ENCODE data around the gene PHACTR1. TPM values are rescaled to one million over a fixed set of nuclear protein-coding genes. Genes with fewer than 3 reads are reported as not detected.

PHACTR1 gene
- polyA plus RNA-seq, 3 donors, result 6.1 to 26.9 (median 7.6) TPM

DNA sequence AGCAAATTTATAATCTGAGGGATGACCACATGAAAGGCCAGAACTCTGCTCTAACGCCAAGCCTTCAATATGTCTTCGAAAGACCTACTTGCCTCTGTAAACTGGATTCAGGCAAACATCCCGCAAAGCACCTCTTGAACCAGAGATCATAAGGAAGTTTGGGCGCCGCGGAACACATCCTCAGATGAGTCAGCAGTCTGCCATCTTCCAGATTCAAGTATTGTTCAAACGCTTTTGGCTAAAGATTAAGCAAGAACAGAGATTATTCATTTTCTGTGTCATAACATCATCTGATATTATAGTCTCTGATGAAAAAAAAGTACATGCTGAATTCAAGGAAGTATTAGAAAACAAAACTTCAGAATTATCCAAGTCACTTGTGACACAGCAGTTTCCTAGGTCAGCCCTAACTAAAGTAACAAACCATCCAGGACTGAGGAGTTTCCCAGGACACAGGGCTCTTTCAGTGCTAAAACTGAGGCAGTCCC is 591.0 kb downstream of the PHACTR1 start:
- intact Hi-C loops (cut with micrococcal nuclease), result loop anchor here in 1 of 2 donors (10.0 kb wide), 1 partner anchor 1993 kb away; no protein-coding TSS in a partner anchor
- TF ChIP-seq CTCF (IDR thresholded peaks at IDR 0.05), result no peak
- Histone ChIP-seq H3K9me3 (replicated peaks in 1 of 2; ENCODE audit: control insufficient read depth in 1 of 2, insufficient read depth in 1 of 2, low read length in 2 of 2) (no peaks in the 10 kb centered on the region), H3K4me3 (replicated peaks in 1 of 3; ENCODE audit: low read depth in 2 of 3, low read length in 3 of 3) (no peak overlapping the region), H3K4me1 (ENCODE audit: control insufficient read depth in 1 of 2, insufficient read depth in 2 of 2, low read length in 2 of 2) (peaks cover 33 to 35% of the 10 kb centered on the region in 2 donors), H3K36me3 (replicated peaks in 1 of 2; ENCODE audit: control insufficient read depth in 1 of 2, insufficient read depth in 2 of 2, low read length in 2 of 2) (peaks cover 14 to 31% of the 10 kb centered on the region in 2 donors), H4K20me1 (ENCODE audit: insufficient read depth, low read length) (no peaks in the 10 kb centered on the region), H3K79me2 (ENCODE audit: insufficient read depth, low read length) (no peaks in the 10 kb centered on the region), H2AFZ (ENCODE audit: insufficient read depth, low read depth, low read length, poor library complexity, severe bottlenecking) (no peak overlapping the region), H3K27me3 (ENCODE audit: control insufficient read depth in 2 of 2, insufficient read depth in 2 of 2, low read length in 2 of 2) (no peaks in the 10 kb centered on the region), H3K27ac (ENCODE audit: low read depth in 1 of 2, low read length in 2 of 2) (peak overlapping the region; percentile 36 to 83), H3K9ac (ENCODE audit: insufficient read depth, low read length, poor library complexity, severe bottlenecking) (no peak overlapping the region), H3K4me2 (replicated peaks; ENCODE audit: extremely low read depth, low read length, poor library complexity, severe bottlenecking) (peak overlapping the region; percentile 35)
- Mint-ChIP-seq H3K9me3 (no peaks in the 10 kb centered on the region), H3K4me3 (peak overlapping the region in 1 of 2 donors; percentile 26), H3K27ac (peak overlapping the region; percentile 92 to 98 (median 96)), H3K27me3 (ENCODE audit: low read depth in 3 of 3) (peaks cover 0 to 2% (median 0%) of the 10 kb centered on the region in 3 donors), H3K36me3 (peaks cover 48 to 59% of the 10 kb centered on the region in 2 donors), H3K4me1 (peaks cover 40% of the 10 kb centered on the region)
- 38% methylated on average over 4 of the region's 7 CpGs for WGBS (ENCODE audit: insufficient coverage)
- DNase-seq, result peak; percentile 88 to 97 (median 96)

DNA sequence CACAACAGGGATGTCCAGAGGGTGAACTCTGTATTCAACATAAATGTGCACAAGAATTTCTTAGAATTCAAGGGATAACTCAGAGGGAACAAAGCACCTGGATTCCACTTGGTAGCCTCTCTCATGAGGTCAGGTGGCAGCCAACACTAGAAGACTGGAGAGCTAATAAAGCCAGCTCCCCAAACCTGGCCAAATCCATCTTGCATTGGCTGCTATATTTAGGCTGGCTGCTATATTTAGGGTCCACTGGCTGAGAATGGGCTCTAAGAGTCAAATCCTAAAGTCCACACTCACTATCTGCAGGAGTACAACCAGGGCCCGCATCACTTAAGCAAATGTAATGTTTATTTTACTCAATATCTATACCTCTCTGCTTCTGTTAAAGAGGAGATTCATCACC is 591.8 kb downstream of the PHACTR1 start:
- Mint-ChIP-seq H3K9me3 (no peaks in the 10 kb centered on the region), H3K27ac (peak overlapping the region; percentile 92 to 98 (median 96)), H3K4me3 (peak overlapping the region in 1 of 2 donors; percentile 26), H3K4me1 (peaks cover 34% of the 10 kb centered on the region), H3K27me3 (ENCODE audit: low read depth in 3 of 3) (peaks cover 0 to 2% (median 0%) of the 10 kb centered on the region in 3 donors), H3K36me3 (peaks cover 55 to 66% of the 10 kb centered on the region in 2 donors)
- Histone ChIP-seq H3K27me3 (ENCODE audit: control insufficient read depth in 2 of 2, insufficient read depth in 2 of 2, low read length in 2 of 2) (no peaks in the 10 kb centered on the region), H2AFZ (ENCODE audit: insufficient read depth, low read depth, low read length, poor library complexity, severe bottlenecking) (no peak overlapping the region), H3K4me2 (replicated peaks; ENCODE audit: extremely low read depth, low read length, poor library complexity, severe bottlenecking) (no peak overlapping the region), H3K9me3 (replicated peaks in 1 of 2; ENCODE audit: control insufficient read depth in 1 of 2, insufficient read depth in 1 of 2, low read length in 2 of 2) (no peaks in the 10 kb centered on the region), H3K36me3 (replicated peaks in 1 of 2; ENCODE audit: control insufficient read depth in 1 of 2, insufficient read depth in 2 of 2, low read length in 2 of 2) (peaks cover 14 to 34% of the 10 kb centered on the region in 2 donors), H3K79me2 (ENCODE audit: insufficient read depth, low read length) (no peaks in the 10 kb centered on the region), H3K4me1 (ENCODE audit: control insufficient read depth in 1 of 2, insufficient read depth in 2 of 2, low read length in 2 of 2) (peaks cover 28 to 31% of the 10 kb centered on the region in 2 donors), H3K4me3 (replicated peaks in 1 of 3; ENCODE audit: low read depth in 2 of 3, low read length in 3 of 3) (no peak overlapping the region), H3K9ac (ENCODE audit: insufficient read depth, low read length, poor library complexity, severe bottlenecking) (no peak overlapping the region), H3K27ac (ENCODE audit: low read depth in 1 of 2, low read length in 2 of 2) (peak overlapping the region; percentile 36 to 83), H4K20me1 (ENCODE audit: insufficient read depth, low read length) (no peaks in the 10 kb centered on the region)
- intact Hi-C loops (cut with micrococcal nuclease), result loop anchor here in 1 of 2 donors (10.0 kb wide), 1 partner anchor 1994 kb away; no protein-coding TSS in a partner anchor
- no peak for DNase-seq
- no CpG with 5 or more reads among the region's 1 CpG for WGBS (ENCODE audit: insufficient coverage)
- TF ChIP-seq CTCF (IDR thresholded peaks at IDR 0.05), result no peak

Data from CD14-positive monocyte (primary cell).